HEK293 (cell line): ENCODE results near the gene CASQ2.

Experiments
- CTCF ChIA-PET: fragments of 350-600 bp; formaldehyde crosslinking; extraction: SDS; loops from one replicate; lab custom pipeline; 2021; ENCODE audit warnings: antibody characterized with exemption; lab: Yijun Ruan, JAX
- POLR2A ChIA-PET: fragments of 300-600 bp; formaldehyde crosslinking; extraction: SDS; loops from one replicate; lab custom pipeline; 2020; ENCODE audit warnings: antibody characterized with exemption, inconsistent platforms; lab: Yijun Ruan, JAX
- H3K27ac ChIP-seq: fragments of 200-500 bp; sonication (Bioruptor generic); 2 replicates; pipeline ENCODE4 v1.5.1; 2014; ENCODE audit warnings: low read depth, low read length, control low read depth, inconsistent platforms; ENCODE audit errors: extremely low read depth
- H3K36me3 ChIP-seq, 2 experiments: fragments of 200-500 bp in 1 of 2; sonication (Bioruptor generic) in 1 of 2; 1 replicate in 1 of 2; 2 replicates in 1 of 2; pipeline ENCODE4 v1.5.1; 2014 to 2017; ENCODE audit warnings: inconsistent platforms in 2 of 2, low read length in 2 of 2; ENCODE audit not compliant: control insufficient read depth in 2 of 2, insufficient read depth in 1 of 2
- H3K4me1 ChIP-seq: fragments of 200-500 bp; sonication (Bioruptor generic); 2 replicates; pipeline ENCODE4 v1.5.1; 2014; ENCODE audit warnings: mild to moderate bottlenecking, low read length, inconsistent platforms; ENCODE audit not compliant: control insufficient read depth, insufficient read depth
- H3K4me3 ChIP-seq: 2 replicates; pipeline ENCODE4 v1.5.1; 2011; ENCODE audit warnings: low read depth, mild to moderate bottlenecking, control low read depth, low read length, moderate library complexity
- H3K9me3 ChIP-seq: fragments of 200-500 bp; sonication (Bioruptor generic); 2 replicates; pipeline ENCODE4 v1.5.1; 2014; ENCODE audit warnings: low read depth, low read length, inconsistent platforms; ENCODE audit not compliant: control insufficient read depth, insufficient read depth
- GLI2 ChIP-seq: fragments of 450-650 bp; formaldehyde crosslinking; IDR thresholded peaks from 2 replicates; pipeline ENCODE4; 2017; ENCODE audit warnings: missing biosample characterization, missing genetic modification characterization, low read depth, borderline replicate concordance
- GLIS1 ChIP-seq: fragments of 450-650 bp; formaldehyde crosslinking; IDR thresholded peaks from 2 replicates; pipeline ENCODE4 v1.5.1; 2016; ENCODE audit warnings: missing biosample characterization, missing genetic modification characterization
- HOXD13 ChIP-seq: sonication (generic); formaldehyde crosslinking; IDR thresholded peaks from 2 replicates; pipeline ENCODE4 v1.8.0; 2022; ENCODE audit warnings: missing genetic modification reagents, borderline replicate concordance
- SCRT2 ChIP-seq: fragments of 450-650 bp; formaldehyde crosslinking; IDR thresholded peaks from 2 replicates; pipeline ENCODE4 v1.5.1; 2016; ENCODE audit warnings: missing biosample characterization, missing genetic modification characterization
- SP7 ChIP-seq: fragments of 450-650 bp; formaldehyde crosslinking; IDR thresholded peaks from 2 replicates; pipeline ENCODE4 v1.5.1; 2016; ENCODE audit warnings: missing biosample characterization, missing genetic modification characterization
- ZFHX2 ChIP-seq: fragments of 450-650 bp; formaldehyde crosslinking; conservative IDR thresholded peaks from 2 replicates; pipeline ENCODE4 v1.5.1; 2016; ENCODE audit warnings: missing biosample characterization, missing genetic modification characterization
- ZFP69B ChIP-seq: fragments of 450-650 bp; formaldehyde crosslinking; IDR thresholded peaks from 2 replicates; pipeline ENCODE4 v1.5.1; 2016; ENCODE audit warnings: missing biosample characterization, missing genetic modification characterization
- ZNF121 ChIP-seq: fragments of 450-650 bp; formaldehyde crosslinking; IDR thresholded peaks from 2 replicates; pipeline ENCODE4 v1.5.1; 2016; ENCODE audit warnings: missing biosample characterization, missing genetic modification characterization
- ZNF157 ChIP-seq: fragments of 450-650 bp; formaldehyde crosslinking; IDR thresholded peaks from 2 replicates; pipeline ENCODE4 v1.5.1; 2016; ENCODE audit warnings: missing biosample characterization, missing genetic modification characterization
- ZNF214 ChIP-seq: fragments of 450-650 bp; formaldehyde crosslinking; IDR thresholded peaks from 2 replicates; pipeline ENCODE4 v1.5.1; 2017; ENCODE audit warnings: missing biosample characterization, mild to moderate bottlenecking, missing genetic modification characterization, borderline replicate concordance
- ZNF23 ChIP-seq: fragments of 450-650 bp; formaldehyde crosslinking; IDR thresholded peaks from 2 replicates; pipeline ENCODE4 v1.5.1; 2016; ENCODE audit warnings: missing biosample characterization, missing genetic modification characterization, borderline replicate concordance
- ZNF274 ChIP-seq, 2 experiments: fragments of 200-500 bp in 1 of 2; fragments of 450-650 bp in 1 of 2; sonication (Bioruptor generic) in 1 of 2; formaldehyde crosslinking in 1 of 2; IDR thresholded peaks; 2 replicates each; pipeline versions ENCODE4 v1.5.1 to v1.6.1; 2014 to 2016; ENCODE audit warnings: borderline replicate concordance in 1 of 2, inconsistent platforms in 1 of 2, low read length in 1 of 2, missing biosample characterization in 1 of 2, missing genetic modification characterization in 1 of 2
- ZNF324 ChIP-seq: fragments of 450-650 bp; formaldehyde crosslinking; IDR thresholded peaks from 2 replicates; pipeline ENCODE4 v1.5.1; 2016; ENCODE audit warnings: missing biosample characterization, missing genetic modification characterization
- ZNF394 ChIP-seq: fragments of 450-650 bp; formaldehyde crosslinking; IDR thresholded peaks from 2 replicates; pipeline ENCODE4 v1.5.1; 2016; ENCODE audit warnings: missing biosample characterization, missing genetic modification characterization, mild to moderate bottlenecking, moderate library complexity, borderline replicate concordance
- ZNF433 ChIP-seq: fragments of 450-650 bp; formaldehyde crosslinking; IDR thresholded peaks from 2 replicates; pipeline ENCODE4 v1.5.1; 2016; ENCODE audit warnings: missing biosample characterization, missing genetic modification characterization, low read depth
- ZNF561 ChIP-seq: fragments of 450-650 bp; IDR thresholded peaks from 2 replicates; pipeline ENCODE4 v1.5.1; 2018; ENCODE audit warnings: missing biosample characterization, missing genetic modification characterization, borderline replicate concordance
- ZNF76 ChIP-seq: fragments of 450-650 bp; formaldehyde crosslinking; IDR thresholded peaks from 2 replicates; pipeline ENCODE4; 2016; ENCODE audit warnings: low read depth, missing biosample characterization, missing genetic modification characterization, borderline replicate concordance
- TF ChIP-seq, protein P1 (sequence below): fragments of 450-650 bp; formaldehyde crosslinking; IDR thresholded peaks from 2 replicates; pipeline ENCODE4 v1.5.1; 2016; ENCODE audit warnings: missing biosample characterization, missing genetic modification characterization
- TF ChIP-seq, protein P2 (sequence below): fragments of 450-650 bp; formaldehyde crosslinking; IDR thresholded peaks from 2 replicates; pipeline ENCODE4 v1.5.1; 2016; ENCODE audit warnings: missing biosample characterization, missing genetic modification characterization
- TF ChIP-seq, protein P3 (sequence below): fragments of 450-650 bp; formaldehyde crosslinking; IDR thresholded peaks from 2 replicates; pipeline ENCODE4 v1.5.1; 2017; ENCODE audit warnings: missing biosample characterization, mild to moderate bottlenecking, missing genetic modification characterization, moderate library complexity

CASQ2 gene

DNA sequence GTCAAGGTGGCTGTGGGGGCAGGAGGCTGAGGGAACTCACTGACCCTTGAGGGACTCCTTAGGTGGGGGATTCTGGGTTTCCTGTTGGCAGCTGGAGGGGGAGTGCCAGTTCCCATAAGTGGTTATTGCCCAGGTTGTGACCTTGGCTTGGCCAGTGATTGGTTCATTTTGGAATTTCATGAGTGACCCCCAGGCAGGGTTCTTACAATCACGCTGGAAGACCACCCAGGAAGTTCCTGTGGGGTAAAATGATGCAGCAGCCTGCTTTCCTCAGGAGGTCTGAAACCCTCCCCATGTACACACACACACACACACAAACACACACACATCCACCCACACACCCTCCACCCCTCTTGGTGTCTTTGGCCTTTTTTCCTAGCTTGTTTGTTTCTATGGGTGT lies 109.9 kb downstream of the CASQ2 start:
- ChIA-PET CTCF (no interaction called here), POLR2A (no interaction called here)
- Histone ChIP-seq H3K4me1 (no peaks in the 10 kb centered on the region), H3K9me3 (no peaks in the 10 kb centered on the region), H3K4me3 (no peak overlapping the region), H3K27ac (no peak overlapping the region), H3K36me3 (peaks cover 7 to 60% of the 10 kb centered on the region in 2 experiments; a peak in 2 of 3 replicates)
- TF ChIP-seq ZNF324 (no peak), ZFHX2 (tag by site-specific recombination) (0 out of 2 replicates have a peak, but pooled peaks have one; percentile 31), GLIS1 (tag by site-specific recombination) (peak; percentile 89)

DNA sequence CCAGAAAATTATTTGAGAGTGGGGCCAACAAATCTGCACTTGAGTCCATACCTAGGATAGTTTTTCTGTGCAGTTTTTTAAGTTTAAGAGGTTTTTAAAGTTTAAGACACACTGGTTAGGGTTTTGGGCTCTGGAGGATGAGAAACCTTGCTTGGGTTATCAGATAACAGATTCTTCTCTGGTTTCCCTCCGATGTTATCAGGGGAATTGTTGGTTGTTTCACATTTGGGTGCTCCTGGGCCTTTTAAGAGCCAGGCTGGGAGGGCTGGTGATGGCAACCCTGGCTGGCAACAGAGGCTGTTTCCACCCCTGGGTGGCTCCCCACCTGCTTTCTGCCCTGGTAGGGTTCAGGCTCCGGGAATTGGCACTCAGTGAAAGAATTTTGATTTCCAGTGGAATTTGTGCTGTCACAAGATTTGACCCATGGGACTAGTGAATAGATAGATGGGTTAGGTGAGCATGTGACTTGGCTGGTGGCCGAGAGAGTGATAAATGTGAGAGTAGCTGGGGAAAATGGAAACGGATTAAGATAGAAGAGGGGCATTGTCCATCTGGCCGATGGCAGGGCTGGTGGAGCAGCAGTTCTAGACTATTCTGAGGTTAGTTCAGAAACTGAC lies 111.9 kb downstream of the CASQ2 start:
- Histone ChIP-seq H3K4me1 (no peaks in the 10 kb centered on the region), H3K9me3 (no peaks in the 10 kb centered on the region), H3K27ac (no peak overlapping the region), H3K36me3 (peaks cover 7 to 61% of the 10 kb centered on the region in 2 experiments; a peak in 1 of 3 replicates), H3K4me3 (no peak overlapping the region)
- POLR2A ChIA-PET: no interaction called here
- CTCF ChIA-PET: no interaction called here
- no peak for TF ChIP-seq ZNF433
- TF ChIP-seq, protein P1, sequence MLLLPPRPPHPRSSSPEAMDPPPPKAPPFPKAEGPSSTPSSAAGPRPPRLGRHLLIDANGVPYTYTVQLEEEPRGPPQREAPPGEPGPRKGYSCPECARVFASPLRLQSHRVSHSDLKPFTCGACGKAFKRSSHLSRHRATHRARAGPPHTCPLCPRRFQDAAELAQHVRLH (tag by site-specific recombination): no peak

DNA sequence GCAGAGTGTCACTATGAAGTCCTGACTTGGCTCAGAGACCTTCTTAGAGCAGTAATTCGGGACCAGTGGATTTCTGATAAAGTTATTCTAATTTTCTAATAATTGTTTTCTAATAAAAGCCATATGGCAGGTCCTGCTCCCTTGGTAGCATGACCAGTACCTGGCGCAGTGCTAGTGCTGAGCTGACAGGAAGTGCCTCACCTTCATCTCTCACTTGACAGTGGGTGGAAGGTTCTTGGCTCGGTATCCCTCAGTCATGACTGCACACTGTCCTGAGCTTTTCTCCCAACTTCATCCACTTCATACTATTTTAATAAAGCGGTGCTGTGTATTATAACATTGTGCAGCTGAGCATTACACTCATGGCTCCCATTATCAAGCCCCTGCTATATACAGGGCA lies 112.6 kb downstream of the CASQ2 start:
- H3K4me1 ChIP-seq: peaks cover 6% of the 10 kb centered on the region
- H3K36me3 ChIP-seq: peaks cover 7 to 60% of the 10 kb centered on the region in 2 experiments; a peak in 1 of 3 replicates
- ChIA-PET POLR2A (no interaction called here), CTCF (no interaction called here)
- TF ChIP-seq ZNF274 (IDR thresholded peaks at IDR 0.05; ENCODE audit: low read length): no peak
- no peak for TF ChIP-seq ZNF274 (tag by site-specific recombination; IDR thresholded peaks at IDR 0.05; ENCODE audit: borderline replicate concordance)
- no peak for TF ChIP-seq SCRT2 (tag by site-specific recombination)
- no peak for TF ChIP-seq ZNF76
- TF ChIP-seq, protein P2, sequence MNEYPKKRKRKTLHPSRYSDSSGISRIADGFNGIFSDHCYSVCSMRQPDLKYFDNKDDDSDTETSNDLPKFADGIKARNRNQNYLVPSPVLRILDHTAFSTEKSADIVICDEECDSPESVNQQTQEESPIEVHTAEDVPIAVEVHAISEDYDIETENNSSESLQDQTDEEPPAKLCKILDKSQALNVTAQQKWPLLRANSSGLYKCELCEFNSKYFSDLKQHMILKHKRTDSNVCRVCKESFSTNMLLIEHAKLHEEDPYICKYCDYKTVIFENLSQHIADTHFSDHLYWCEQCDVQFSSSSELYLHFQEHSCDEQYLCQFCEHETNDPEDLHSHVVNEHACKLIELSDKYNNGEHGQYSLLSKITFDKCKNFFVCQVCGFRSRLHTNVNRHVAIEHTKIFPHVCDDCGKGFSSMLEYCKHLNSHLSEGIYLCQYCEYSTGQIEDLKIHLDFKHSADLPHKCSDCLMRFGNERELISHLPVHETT (tag by site-specific recombination): no peak
- no peak for TF ChIP-seq SP7 (tag by site-specific recombination)
- TF ChIP-seq ZFP69B (tag by site-specific recombination): no peak
- no peak for TF ChIP-seq ZNF23 (tag by site-specific recombination)
- TF ChIP-seq ZNF561 (tag by site-specific recombination): no peak
- no peak for TF ChIP-seq ZNF121 (tag by site-specific recombination)
- no peak for TF ChIP-seq HOXD13 (CRISPR knock-in tag)
- no peak overlapping the region for H3K4me3 ChIP-seq
- H3K27ac ChIP-seq: no peak overlapping the region
- H3K9me3 ChIP-seq: no peaks in the 10 kb centered on the region

DNA sequence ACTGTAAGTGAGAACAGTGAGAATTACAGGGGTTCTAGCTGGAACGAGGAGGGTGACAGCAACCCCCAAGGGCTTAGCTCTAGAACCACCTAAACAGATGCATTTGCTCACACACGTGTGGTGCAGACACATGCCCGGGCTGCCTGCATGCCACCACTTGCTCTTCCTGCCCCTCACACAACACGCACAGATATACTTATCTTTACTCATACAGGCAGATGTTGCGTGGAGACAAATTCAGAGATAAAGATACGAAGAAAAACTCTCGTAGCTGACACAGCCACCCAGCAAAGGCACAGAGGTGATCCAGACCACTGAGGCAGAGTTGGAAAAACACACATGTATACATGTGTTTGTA lies 113.2 kb downstream of the CASQ2 start:
- H3K27ac ChIP-seq: no peak overlapping the region
- H3K36me3 ChIP-seq: peaks cover 7 to 54% of the 10 kb centered on the region in 2 experiments; a peak in 1 of 3 replicates

More for the DNA sequence above, 113.2 kb downstream of the CASQ2 start:
- H3K4me1 ChIP-seq: peaks cover 12% of the 10 kb centered on the region
- no peak overlapping the region for H3K4me3 ChIP-seq
- no peaks in the 10 kb centered on the region for H3K9me3 ChIP-seq
- ChIA-PET POLR2A (no interaction called here), CTCF (no interaction called here)
- no peak for TF ChIP-seq GLI2 (tag by site-specific recombination)
- TF ChIP-seq, protein P2 (tag by site-specific recombination): no peak
- no peak for TF ChIP-seq ZNF214
- no peak for TF ChIP-seq SCRT2 (tag by site-specific recombination)
- no peak for TF ChIP-seq ZNF394 (tag by site-specific recombination)
- TF ChIP-seq, protein P3, sequence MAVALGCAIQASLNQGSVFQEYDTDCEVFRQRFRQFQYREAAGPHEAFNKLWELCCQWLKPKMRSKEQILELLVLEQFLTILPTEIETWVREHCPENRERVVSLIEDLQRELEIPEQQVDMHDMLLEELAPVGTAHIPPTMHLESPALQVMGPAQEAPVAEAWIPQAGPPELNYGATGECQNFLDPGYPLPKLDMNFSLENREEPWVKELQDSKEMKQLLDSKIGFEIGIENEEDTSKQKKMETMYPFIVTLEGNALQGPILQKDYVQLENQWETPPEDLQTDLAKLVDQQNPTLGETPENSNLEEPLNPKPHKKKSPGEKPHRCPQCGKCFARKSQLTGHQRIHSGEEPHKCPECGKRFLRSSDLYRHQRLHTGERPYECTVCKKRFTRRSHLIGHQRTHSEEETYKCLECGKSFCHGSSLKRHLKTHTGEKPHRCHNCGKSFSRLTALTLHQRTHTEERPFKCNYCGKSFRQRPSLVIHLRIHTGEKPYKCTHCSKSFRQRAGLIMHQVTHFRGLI (tag by site-specific recombination): no peak
- no peak for TF ChIP-seq ZNF157
